Right renal pelvis (tissue), 4 donors: ENCODE measurements around the gene LIMS2. TPM values are rescaled to one million over a fixed set of nuclear protein-coding genes. Genes with fewer than 3 reads are reported as not detected.

Experiments
- DNase-seq, 4 donors: peaks; one replicate each; pipeline ENCODE4 v3.0.0-alpha.2; 2013; ENCODE audit warnings: low read depth in 4 of 4, low spot score in 3 of 4, missing footprints in 1 of 4
- polyA plus RNA-seq, 4 donors: library from polyadenylated mRNA; unstranded; fragments of 120-200 nt; gene quantifications; one replicate each; pipeline ENCODE4 v1.2.1, GENCODE V29; 2013; ENCODE audit not compliant: insufficient read length in 4 of 4

Gene LIMS2
- polyA plus RNA-seq, 4 donors = 17.5 to 23.6 (median 21.2) TPM

DNA sequence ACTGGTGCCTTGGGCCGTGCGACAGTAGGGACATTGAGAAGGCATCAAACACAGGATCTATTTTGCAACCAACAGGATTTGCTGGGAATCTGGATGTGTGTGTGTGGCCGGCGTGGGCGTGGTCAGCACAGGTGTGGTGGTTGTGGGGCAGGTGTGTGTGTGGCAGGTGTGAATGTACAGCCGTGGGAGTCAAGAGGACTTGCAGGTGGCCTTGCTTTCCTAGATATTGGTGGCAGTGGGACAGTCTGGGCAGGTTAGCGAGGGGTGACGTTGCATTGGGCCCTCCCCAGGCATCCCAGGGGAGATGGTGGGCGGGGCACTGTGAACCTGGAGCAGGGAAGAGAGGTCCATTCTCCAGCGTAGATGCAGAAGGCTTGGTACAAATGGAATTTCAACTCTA is 3.2 kb upstream of the LIMS2 start:
- DNase-seq = no peak

GRCh38 chr2:127676906-127677305 is 1.6 kb upstream of the LIMS2 start:
- DNase-seq = no peak

GRCh38 chr2:127674241-127675209 is 805 bp downstream of the LIMS2 start:
- DNase-seq = no peak

DNA sequence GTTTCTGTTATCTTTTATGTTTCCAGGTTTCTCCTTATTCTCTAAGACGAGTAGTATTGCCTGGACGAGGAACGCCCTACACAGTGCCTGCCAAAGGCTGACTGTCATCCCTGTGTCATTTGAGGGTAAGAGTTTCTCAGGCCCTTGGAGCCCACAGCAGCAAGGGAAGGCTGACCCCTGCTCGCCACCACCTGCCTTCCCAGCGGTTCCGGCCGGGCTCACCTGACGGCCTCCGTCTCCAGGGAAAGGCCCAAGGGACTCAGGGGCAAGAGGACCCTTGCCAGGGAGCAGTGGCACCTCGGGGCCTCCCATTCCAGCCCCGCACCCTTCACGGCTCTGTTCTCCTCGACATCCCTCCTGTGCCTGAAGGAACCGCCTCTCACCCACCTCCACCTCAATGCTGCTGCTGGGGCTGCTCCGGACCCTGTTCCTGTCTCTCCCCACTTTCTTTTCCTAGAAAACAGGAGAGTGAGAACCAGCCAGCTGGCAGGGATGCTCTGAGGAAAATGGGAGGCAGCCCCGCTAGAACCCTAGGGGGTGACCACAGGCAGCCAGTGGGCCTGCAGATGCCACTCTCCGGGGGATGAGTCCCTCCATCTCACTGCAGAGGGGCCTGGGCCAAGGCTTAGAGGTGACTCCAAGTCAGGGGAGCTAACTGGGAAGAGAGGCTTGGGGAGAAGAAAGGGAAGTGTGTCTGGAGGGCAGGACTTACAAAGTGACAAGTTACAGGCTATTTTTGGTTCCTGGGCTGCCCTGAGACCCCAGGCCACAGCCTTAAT is 1.9 kb downstream of the LIMS2 start:
- no peak for DNase-seq

GRCh38 chr2:127672341-127673224 is 2.7 kb downstream of the LIMS2 start:
- no peak for DNase-seq

DNA sequence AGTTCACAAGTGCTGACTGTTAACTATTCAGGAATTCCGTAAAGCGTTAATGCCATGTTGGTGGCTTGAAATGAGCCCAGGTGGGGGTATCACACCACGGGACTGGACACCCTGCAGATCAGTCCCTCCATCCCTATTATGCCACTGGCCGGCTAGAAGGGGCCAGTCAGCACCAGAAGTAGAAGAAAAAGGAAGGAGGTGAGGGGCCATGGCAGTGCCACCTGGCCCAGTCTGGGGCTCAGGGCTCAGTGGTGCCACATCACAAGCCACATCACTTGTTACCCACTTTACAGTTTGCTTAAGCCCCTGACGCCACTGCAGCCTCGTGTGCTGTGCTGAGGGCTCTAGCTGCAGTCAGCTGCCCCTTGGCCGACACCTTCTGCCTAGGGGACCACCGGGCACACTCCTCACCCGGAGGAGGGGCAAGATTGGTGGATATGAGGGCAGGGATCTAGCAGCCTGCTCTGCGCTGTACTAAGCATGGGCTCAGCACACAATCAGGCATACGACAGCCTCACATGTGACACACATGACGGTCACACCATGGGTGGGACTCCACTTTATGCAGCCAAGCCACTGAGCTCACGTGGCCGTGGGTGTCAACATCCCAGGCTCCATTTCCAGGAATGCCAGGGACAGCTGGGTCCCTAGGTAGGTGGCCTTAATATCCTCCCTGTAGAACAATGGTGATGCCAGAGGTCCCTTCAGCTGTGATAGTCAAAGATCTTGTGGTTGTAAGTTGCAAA is 3.6 kb downstream of the LIMS2 start:
- DNase-seq = no peak

GRCh38 chr2:127670957-127671290 is 4.4 kb downstream of the LIMS2 start:
- no peak for DNase-seq

DNA sequence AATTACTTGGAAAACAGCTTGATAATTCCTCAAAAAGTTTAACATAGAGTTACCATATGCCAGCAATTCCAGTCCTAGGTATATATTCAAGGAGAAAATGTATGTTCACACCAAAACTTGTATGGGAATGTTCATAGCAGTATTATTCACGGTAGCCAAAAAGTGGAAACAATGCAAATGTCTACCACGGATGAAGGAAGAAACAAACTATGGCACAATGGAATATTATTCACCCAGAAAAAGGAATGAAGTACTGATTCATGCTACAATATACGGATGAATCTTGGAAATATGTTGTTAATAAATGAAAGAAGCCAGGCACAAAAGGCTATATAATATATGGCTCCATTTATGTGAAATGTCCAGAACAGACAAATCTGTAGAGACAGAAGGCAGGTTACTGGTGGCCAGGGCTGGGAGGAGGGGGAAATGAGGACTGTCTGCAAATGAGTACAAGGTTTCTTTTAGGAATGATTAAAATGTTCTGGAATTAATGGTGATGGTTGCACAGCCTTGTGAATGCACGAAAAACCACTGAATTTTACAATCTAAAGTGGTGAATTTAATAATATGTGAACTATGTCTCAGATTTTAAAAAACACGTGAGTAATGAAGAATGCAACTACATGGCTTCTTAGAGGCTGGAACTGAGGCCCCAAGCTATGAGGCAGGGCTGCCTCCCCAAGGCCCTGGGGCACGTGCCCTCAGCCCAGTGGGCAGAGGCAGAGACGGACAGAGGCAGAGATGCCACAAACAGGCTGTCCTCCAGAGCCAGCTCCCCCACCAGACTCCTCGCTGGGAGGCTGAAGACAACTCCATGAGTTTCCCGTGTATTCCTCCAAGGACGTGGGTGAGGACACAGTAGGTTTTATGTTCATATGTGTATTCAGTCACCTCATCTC is 5.0 kb downstream of the LIMS2 start:
- DNase-seq = no peak

GRCh38 chr2:127669056-127669455 is 6.3 kb downstream of the LIMS2 start:
- no peak for DNase-seq

DNA sequence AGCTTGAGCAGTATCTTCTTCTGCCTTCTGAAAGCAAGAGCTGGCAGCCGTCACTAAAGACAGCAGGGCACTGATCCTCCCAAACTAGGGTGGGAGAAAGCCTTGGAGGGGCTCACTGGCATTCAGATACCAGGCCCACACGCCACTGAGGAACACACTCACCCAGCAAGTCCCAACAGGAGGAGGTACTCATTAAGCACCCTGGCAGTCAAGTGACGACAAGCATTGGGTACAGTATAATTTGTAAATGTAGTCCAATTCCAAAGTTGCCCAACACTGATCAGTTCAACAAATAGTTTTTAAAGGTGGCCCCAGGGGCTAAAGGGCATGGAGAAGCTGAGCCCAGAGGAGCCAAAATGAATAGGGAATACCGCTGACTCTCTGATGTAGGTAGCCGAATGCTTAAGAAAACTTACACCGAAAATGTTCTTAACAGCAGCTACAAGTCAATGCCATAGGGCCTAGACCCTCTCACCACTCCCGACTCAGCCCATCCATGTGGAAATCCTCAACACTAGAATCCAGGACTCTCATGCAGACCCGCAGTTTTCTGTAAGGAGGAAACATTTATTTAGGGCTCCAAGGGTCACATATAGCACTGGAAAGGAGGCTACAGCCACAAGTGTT is 9.9 kb downstream of the LIMS2 start:
- DNase-seq = no peak

GRCh38 chr2:127664895-127665225 is 10.5 kb downstream of the LIMS2 start:
- DNase-seq = no peak

GRCh38 chr2:127664065-127664894 is 11.1 kb downstream of the LIMS2 start:
- no peak for DNase-seq

DNA sequence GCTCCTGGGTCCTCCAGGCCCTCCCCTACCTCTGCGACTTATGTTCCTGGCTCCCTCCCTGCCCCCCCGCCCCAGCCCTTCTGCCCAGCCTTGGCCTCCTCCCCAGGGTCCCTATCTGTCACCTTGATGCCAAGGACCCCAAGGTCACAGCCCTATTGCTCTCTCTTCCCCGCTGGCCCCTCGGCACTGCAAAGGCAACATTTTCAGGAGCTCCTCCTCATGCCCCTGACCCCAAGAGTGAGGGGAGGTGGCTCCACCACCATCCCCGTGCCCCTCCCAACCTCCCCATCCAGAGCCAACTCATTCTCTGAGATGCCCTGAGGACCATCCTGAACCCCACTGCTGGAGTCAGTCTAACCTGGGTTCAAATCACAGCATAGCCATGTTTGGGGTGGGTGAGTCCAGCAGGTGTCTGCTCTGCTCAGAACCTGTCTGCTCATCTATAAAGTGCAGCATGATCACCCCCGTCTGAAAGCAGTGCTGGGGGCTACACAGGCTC is 11.7 kb downstream of the LIMS2 start:
- DNase-seq = no peak

GRCh38 chr2:127662937-127663565 is 12.3 kb downstream of the LIMS2 start:
- DNase-seq = no peak

DNA sequence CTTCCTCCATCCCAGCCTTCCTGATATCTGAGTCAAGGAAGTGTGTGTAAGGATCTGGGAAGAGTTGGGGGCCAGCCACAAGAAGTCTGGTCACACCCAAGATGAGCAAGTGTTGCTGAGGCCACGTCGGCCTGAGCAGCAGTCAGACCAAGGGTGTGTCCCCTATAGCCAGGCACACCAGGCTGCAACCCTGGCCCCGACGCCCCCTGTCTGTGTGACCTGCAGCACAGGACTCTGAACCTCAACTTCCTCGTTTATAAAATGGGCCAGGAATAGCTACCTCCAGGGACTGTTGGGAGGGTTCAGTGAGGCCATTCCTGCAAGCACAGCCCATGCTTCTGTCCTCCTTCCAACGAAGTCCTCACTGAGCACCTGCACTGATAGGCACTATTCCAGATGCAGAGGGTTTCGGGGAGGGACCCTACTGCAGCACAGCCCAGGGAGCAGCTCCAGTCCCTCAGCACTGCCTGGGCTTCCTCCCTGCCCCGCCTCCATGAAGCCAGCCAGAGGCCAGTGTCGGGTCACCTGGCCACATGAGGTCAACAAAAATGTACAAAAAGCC is 13.3 kb downstream of the LIMS2 start:
- no peak for DNase-seq

GRCh38 chr2:127661072-127661649 is 14.2 kb downstream of the LIMS2 start:
- no peak for DNase-seq

DNA sequence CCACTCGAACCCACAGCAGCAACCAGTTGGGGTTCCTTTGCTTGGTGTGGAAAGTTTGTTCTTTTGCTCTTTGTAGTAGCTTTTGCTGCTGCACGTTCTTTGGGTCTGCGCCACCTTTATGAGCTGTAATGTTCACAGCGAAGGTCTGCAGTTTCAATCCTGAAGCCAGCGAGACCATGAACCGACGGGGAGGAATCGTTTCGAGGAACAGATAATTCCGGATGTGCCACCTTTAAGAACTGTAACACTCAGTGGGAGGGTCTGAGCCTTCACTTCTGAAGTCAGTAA is 15.1 kb downstream of the LIMS2 start:
- DNase-seq = no peak
